Uterus (tissue), 2 donors: ENCODE results near the gene LUC7L3.

Source experiments
- CTCF ChIP-seq, 4 experiments: fragments of 200-600 bp in 2 of 4; fragments of 450-650 bp in 2 of 4; sonication (generic) in 2 of 4; IDR thresholded peaks; one replicate each; pipeline ENCODE4 v1.5.1; 2016 to 2019; ENCODE audit warnings: antibody characterized with exemption in 4 of 4, mild to moderate bottlenecking in 2 of 4, moderate library complexity in 1 of 4
- POLR2A ChIP-seq, 2 donors: fragments of 450-650 bp; IDR thresholded peaks; one replicate each; pipeline ENCODE4 v1.6.1; 2016; ENCODE audit warnings: antibody characterized with exemption in 2 of 2, mild to moderate bottlenecking in 1 of 2, moderate library complexity in 1 of 2

GRCh38 chr17:50707289-50708049 is 11.9 kb upstream of the LUC7L3 start, which contains the start of gene ANKRD40:
- TF ChIP-seq CTCF (IDR thresholded peaks at IDR 0.05) (peak in 1 of 4 experiments; percentile 41), POLR2A (IDR thresholded peaks at IDR 0.05) (peak; percentile 63 to 73)
